C4-2B (cell line): ENCODE data around the gene OR6X1.

Experiments
- H3K27ac ChIP-seq: fragments of 450-650 bp; 2 replicates; pipeline ENCODE4 v1.5.1; 2017
- CTCF ChIP-seq: fragments of 450-650 bp; conservative IDR thresholded peaks from 2 replicates; pipeline ENCODE4 v1.5.1; 2017; ENCODE audit warnings: mild to moderate bottlenecking
- ZFX ChIP-seq: fragments of 450-650 bp; IDR thresholded peaks from 2 replicates; pipeline ENCODE4 v1.6.1; 2017

The OR6X1 gene

GRCh38 chr11:123771664-123772063 lies 17.3 kb upstream of the OR6X1 start:
- no peak overlapping the region for H3K27ac ChIP-seq
- no peak for TF ChIP-seq ZFX
- TF ChIP-seq CTCF = no peak

GRCh38 chr11:123770712-123771111 lies 16.4 kb upstream of the OR6X1 start:
- TF ChIP-seq CTCF = no peak
- no peak for TF ChIP-seq ZFX
- no peak overlapping the region for H3K27ac ChIP-seq

GRCh38 chr11:123765601-123766000 lies 11.3 kb upstream of the OR6X1 start:
- TF ChIP-seq ZFX = no peak
- TF ChIP-seq CTCF = no peak
- H3K27ac ChIP-seq = no peak overlapping the region

- H3K27ac ChIP-seq = no peak overlapping the region
- no peak for TF ChIP-seq ZFX
- no peak for TF ChIP-seq CTCF
Observed at GRCh38 chr11:123762422-123762821, 8.1 kb upstream of the OR6X1 start.

GRCh38 chr11:123760894-123761293 lies 6.6 kb upstream of the OR6X1 start:
- TF ChIP-seq CTCF = no peak
- no peak for TF ChIP-seq ZFX

GRCh38 chr11:123757976-123758375 lies 3.7 kb upstream of the OR6X1 start:
- no peak overlapping the region for H3K27ac ChIP-seq
- no peak for TF ChIP-seq ZFX
- TF ChIP-seq CTCF = no peak

More at GRCh38 chr11:123760894-123761293, 6.6 kb upstream of the OR6X1 start:
- no peak overlapping the region for H3K27ac ChIP-seq

- no peak overlapping the region for H3K27ac ChIP-seq
- TF ChIP-seq CTCF (no peak), ZFX (no peak)
Observed at GRCh38 chr11:123755813-123756212, 1.5 kb upstream of the OR6X1 start.
